NCI-H82 treated with DMSO at 0.1 percent for 48 hours (cell line): ENCODE measurements around the gene SNX13.
A peak's percentile ranks its signal among the peaks of the same experiment; 100 is the strongest.
"Not testable (repeated sequence)": the region's sequence is repeated elsewhere in the genome, so short reads cannot be mapped to it uniquely, and the experiment has no call there.

Experiments used
- DNase-seq: peaks from one replicate; lab custom pipeline; 2025; ENCODE audit not compliant: unreplicated experiment; lab: John Stamatoyannopoulos, UW

Gene SNX13

GRCh38 chr7:17849504-17849903 is 90.8 kb downstream of the SNX13 start:
- no peak for DNase-seq

DNA sequence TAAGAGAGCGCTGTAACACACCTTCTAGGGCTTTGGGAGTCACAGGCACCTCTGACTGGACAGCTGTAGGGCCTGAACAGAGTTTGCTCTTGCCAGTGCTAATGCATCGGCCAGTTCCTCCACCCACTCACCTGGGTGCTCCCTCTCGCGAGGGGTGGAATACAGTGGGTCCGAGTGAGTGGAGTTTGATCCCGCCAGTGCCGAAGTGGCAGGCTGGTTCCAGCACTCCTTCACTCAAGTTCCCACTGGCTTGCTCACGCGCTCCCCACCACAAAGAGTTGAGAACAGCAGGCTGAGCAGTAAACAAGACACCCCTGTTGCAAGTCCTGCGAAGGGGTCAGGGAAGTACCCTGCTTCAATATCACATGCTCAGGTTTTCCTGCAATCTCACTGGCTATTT is 91.8 kb downstream of the SNX13 start:
- no peak for DNase-seq

DNA sequence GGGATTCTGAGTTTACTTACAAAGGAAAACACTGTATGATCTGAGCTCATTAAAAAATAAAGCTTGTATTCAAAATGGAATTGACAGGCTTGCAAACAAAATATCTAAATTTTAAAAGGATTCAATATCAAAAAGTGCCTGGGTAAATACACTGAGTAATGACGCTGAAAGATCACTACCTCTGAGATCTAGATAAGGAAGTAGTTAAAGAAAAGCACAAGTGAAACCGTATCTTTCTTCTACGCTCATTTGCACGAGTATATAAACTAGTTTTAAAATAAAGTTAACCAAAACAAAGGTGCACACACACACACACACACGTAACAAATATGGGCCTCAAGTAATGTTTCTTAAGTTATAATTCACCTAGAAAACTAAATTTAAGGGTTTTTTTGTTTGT is 93.4 kb downstream of the SNX13 start:
- no peak for DNase-seq

- DNase-seq: no peak
Measured at GRCh38 chr7:17845197-17845547, 95.1 kb downstream of the SNX13 start.

GRCh38 chr7:17844514-17845196 is 95.6 kb downstream of the SNX13 start:
- DNase-seq: no peak

DNA sequence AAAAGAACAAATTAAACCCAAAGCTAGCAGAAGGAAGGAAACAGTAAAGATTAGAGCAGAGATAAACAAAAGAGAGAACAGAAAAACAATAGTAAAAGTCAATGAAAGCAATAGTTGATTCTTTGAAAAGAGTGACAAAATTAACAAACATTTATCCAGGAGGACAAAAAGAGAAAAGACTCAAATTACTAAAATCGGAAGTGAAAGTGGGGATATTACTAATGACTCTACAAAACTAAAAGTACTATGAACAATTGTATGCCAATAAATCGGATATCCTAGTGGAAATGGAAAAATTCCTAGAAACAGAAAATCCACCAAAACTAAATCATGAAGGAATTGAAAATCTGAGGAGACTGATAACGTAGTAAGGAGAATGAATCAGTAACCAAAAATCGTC is 96.3 kb downstream of the SNX13 start:
- no peak for DNase-seq

GRCh38 chr7:17843041-17843440 is 97.3 kb downstream of the SNX13 start:
- no peak for DNase-seq

DNA sequence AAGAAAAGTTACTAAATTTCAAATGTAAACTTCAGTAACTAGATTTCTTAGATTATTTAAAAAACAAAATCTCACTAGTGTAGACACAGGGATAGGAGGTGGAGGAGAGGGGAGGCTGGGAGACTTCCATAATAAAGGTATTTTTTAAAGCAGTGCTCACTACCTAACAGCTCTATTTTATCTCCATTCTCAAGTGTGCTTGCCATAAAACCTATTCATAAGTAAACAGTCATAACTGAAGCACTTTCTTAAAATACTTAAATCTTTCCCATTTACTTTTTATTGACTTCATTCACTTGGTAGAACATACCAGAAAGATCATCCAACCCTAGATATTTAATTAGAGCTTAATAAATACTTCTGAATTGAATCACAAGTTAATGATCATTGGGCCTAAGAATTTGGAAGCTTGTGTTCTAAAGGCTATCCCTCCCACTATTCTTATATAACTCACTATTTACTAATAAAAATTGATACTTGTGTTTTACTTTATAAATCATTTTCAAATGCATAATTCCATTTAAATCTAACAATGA is 107.4 kb downstream of the SNX13 start:
- no peak for DNase-seq

GRCh38 chr7:17832242-17832641 is 108.1 kb downstream of the SNX13 start:
- no peak for DNase-seq

DNA sequence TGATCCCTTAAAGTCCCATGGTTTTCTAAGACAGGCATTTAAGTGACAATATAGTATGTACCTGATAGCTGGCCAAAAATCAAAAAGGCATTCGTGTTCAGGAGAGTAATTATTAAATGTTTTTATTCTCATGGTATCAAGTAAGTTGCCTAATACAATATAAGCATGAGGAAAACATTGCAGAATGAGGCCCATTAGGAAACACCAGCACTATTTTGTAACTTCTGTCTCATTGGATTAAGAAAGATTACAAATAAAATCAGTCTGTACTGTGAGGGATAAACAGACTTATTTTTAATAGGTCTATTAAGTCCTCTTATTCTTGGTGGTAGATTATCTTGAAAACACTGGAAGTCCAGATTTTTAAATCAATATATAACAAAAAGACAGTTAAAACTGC is 110.1 kb downstream of the SNX13 start:
- peak; percentile 19 for DNase-seq

DNA sequence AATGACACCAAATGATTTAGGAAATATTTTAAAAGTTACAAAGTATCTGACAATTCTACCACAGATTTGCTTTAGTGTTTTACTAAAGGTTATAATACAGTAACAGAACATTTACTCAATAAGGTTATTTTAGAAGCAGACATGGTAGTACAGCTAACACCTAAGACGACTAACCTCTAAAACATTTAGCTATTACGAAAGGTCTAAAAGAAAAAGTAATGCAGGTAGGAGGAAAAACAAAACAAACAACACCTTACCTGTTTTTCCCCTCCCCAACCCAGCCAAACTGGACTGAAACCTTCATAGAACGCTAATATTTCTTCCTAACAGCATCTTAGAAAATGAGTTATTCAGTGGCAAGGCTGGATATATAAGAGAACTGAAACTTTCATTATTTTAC is 111.3 kb downstream of the SNX13 start:
- no peak for DNase-seq

DNA sequence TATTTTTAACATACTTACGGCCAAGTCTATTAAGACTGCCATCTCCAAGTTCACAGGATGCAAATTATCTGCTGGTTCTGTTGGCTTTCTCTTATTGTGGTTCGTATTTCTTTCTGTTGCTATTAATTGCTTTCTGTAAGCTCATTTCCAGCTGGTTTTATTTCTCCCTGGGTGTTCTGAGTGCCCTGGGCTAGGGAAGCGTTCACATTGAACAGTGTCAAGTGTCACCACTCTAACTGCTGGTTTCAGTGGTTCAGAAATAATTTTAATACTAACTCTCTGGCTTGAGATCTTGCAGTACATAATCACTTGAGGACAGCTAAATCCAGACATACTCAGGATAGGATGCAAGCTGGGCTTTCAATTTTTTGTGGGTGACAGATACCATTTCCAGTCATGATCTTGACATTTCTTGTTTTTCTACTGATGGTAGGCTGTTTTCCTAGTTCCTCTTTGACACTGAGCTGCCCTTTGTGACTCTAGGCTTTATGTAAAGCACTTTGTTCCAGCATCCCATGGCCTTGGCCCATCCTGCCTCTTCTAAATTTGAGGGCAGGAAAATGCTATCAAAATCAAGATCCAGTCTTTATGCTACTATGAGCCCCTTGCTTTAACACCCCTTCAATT is 117.6 kb downstream of the SNX13 start:
- DNase-seq: no peak

- no peak for DNase-seq
Measured at GRCh38 chr7:17816903-17817302, 123.4 kb downstream of the SNX13 start.

- no peak for DNase-seq
Measured at GRCh38 chr7:17815318-17815717, 125.0 kb downstream of the SNX13 start.

DNA sequence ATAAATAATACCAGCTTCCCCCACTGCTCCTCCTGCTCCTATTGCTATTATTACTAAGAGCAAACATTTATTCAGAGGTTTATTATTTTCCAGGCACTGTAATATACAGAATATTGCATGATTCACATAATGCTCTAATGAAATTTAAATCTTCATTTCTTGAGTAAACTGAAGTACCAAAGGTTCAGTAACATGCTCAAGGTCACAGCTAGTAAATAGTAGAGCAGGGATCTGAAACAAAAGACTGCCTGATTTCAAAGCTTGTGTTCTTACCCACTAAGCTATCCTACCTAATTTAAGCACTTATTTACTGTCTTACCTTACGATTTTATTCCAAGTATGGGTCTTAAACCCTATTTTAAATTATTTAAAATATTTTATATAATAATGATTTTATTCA is 126.2 kb downstream of the SNX13 start:
- no peak for DNase-seq

DNA sequence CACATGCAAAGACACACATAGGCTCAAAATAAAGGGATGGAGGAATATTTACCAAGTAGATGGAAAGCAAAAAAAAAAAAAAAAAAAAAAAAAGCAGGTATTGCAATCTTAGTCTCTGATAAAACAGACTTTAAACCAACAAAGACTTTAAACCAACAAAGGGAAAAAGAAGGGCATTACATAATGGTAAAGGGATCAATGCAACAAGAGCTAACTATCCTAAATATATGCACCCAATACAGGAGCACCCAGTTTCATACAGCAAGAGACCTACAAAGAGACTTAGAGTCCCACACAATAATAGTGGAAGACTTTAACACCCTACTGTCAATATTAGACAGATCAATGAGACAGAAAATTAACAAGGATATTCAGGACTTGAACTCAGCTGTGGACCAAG is 131.1 kb downstream of the SNX13 start:
- not testable (repeated sequence) for DNase-seq

DNA sequence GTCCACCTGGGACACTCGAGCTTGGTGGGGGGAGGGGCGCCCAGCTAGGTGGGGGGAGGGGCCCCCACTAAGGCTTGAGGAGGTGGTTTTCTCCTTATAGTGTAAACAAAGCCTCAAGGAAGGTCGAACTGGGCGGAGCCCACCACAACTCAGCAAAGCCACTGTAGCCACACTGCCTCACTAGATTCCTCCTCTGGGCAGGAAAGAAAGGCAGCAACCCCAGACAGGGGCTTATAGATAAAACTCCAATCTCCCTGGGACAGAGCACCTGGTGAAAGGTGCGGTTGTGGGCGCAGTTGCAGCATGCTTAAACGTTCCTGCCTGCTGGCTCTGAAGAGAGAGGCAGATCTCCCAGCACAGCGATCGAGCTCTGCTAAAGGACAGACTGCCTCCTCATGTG is 133.1 kb downstream of the SNX13 start:
- DNase-seq: no peak

DNA sequence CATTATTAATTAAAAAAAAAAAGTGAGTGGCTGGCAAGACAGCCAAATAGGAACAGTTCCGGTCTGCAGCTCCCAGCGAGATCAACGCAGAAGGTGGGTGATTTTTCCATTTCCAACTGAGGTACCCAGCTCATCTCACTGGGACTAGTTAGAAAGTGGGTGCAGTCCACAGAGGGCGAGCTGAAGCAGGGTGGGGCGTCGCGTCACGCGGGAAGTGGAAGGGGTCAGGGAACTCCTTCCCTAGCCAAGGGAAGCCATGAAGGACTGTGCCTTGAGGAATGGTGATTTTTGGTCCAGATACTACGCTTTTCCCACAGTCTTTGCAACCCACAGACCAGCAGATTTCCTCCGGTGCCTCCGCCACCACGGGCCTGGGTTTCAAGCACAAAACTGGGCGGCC is 133.7 kb downstream of the SNX13 start:
- no peak for DNase-seq

GRCh38 chr7:17802056-17802455 is 138.2 kb downstream of the SNX13 start:
- DNase-seq: no peak

DNA sequence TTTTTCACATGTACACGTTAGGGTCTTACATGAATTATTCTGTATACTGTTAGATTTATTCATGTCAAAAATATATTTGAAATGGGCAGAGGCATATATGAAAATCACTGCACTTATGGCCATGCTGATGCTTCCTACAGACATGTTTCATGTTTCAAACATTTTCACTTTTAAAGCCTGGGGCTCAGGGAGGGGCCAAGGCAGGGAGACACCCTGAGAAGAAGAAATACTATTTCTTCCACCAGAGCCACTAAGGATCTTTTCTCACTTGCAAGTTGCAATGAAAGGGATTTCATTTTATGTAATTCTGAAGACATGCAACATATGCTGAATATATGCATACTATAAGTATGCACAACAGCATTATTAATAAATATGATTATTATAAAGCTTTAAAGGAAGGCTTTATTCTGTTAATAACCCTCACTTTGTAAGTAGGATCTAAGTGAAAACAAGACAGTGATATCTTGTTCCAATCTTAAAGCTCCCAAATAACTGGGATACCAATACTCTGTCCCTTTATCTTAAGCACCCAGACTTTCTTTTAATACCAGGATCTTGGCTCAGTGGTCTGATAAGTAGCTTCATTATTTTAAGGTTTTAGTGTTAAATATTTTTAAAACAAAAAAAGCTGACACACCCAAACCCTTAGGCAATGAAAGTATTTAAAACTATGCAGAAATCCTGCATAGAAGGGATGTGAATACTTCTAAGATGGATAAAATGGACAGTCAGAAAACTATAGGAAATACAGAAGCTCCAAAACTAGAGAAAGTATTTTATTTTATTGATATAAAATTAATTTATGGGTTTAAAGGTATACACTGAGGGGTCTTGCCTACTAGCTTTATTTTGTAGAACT is 148.0 kb downstream of the SNX13 start:
- DNase-seq: no peak

GRCh38 chr7:17787257-17787656 is 153.0 kb downstream of the SNX13 start:
- no peak for DNase-seq

- no peak for DNase-seq
Measured at GRCh38 chr7:17786314-17786852, 153.9 kb downstream of the SNX13 start.
